Measurements from ENCODE around the gene EFS. TPM values are rescaled to one million over a fixed set of nuclear protein-coding genes. Genes with fewer than 3 reads are reported as not detected.

EFS gene
- total and polyA plus RNA-seq, 7 donors: 0.46 to 19.9 (median 10.0) TPM

- no peaks in the 10 kb centered on the region for H3K4me1 ChIP-seq
- H3K27ac ChIP-seq: no peak overlapping the region
- H3K9me3 ChIP-seq: no peaks in the 10 kb centered on the region
- TF ChIP-seq POLR2A (IDR thresholded peaks at IDR 0.05) (no peak), EP300 (IDR thresholded peaks at IDR 0.05) (no peak), POLR2AphosphoS5 (IDR thresholded peaks at IDR 0.05) (no peak), CTCF (IDR thresholded peaks at IDR 0.05) (no peak)
- no peaks in the 10 kb centered on the region for H3K36me3 ChIP-seq
- no peak for DNase-seq
- 82 to 86% methylated on average over 2 of the region's 2 CpGs for WGBS, 2 donors
- intact Hi-C loops (cut with DNase I): no loop called here
- no peak overlapping the region for H3K4me3 ChIP-seq
- H3K27me3 ChIP-seq: no peaks in the 10 kb centered on the region
These were observed 20.3 kb upstream of the EFS start for GRCh38 chr14:23385244-23385641.

GRCh38 chr14:23384364-23385080 is 19.6 kb upstream of the EFS start:
- no peak for TF ChIP-seq POLR2A (IDR thresholded peaks at IDR 0.05)
- Histone ChIP-seq H3K27ac (no peak overlapping the region), H3K4me3 (no peak overlapping the region), H3K4me1 (no peaks in the 10 kb centered on the region), H3K36me3 (no peaks in the 10 kb centered on the region), H3K27me3 (no peaks in the 10 kb centered on the region), H3K9me3 (no peaks in the 10 kb centered on the region)
- WGBS, 2 donors: 93% methylated on average over 29 of the region's 29 CpGs
- intact Hi-C loops (cut with DNase I): loop anchor here (5.0 kb wide), 1 partner anchor 117 kb away; no protein-coding TSS in a partner anchor
- no peak for DNase-seq

- WGBS, 2 donors: 63 to 83% methylated on average over 10 of the region's 10 CpGs
- intact Hi-C loops (cut with DNase I): loop anchor here (5.0 kb wide), 1 partner anchor 116 kb away; no protein-coding TSS in a partner anchor
- Histone ChIP-seq H3K27ac (no peak overlapping the region), H3K36me3 (no peaks in the 10 kb centered on the region), H3K4me1 (no peaks in the 10 kb centered on the region), H3K4me3 (no peak overlapping the region), H3K9me3 (no peaks in the 10 kb centered on the region), H3K27me3 (no peaks in the 10 kb centered on the region)
- TF ChIP-seq CTCF (IDR thresholded peaks at IDR 0.05) (no peak), POLR2AphosphoS5 (IDR thresholded peaks at IDR 0.05) (no peak), POLR2A (IDR thresholded peaks at IDR 0.05) (no peak), EP300 (IDR thresholded peaks at IDR 0.05) (no peak)
- no peak for DNase-seq
These were observed 17.9 kb upstream of the EFS start for GRCh38 chr14:23382731-23383440.

- 92 to 93% methylated on average over 6 of the region's 6 CpGs for WGBS, 2 donors
- intact Hi-C loops (cut with DNase I): loop anchor here (5.0 kb wide), 1 partner anchor 115 kb away; no protein-coding TSS in a partner anchor
- no peak overlapping the region for H3K4me3 ChIP-seq
- no peak for DNase-seq
- H3K27me3 ChIP-seq: no peaks in the 10 kb centered on the region
- H3K9me3 ChIP-seq: no peaks in the 10 kb centered on the region
- H3K36me3 ChIP-seq: no peaks in the 10 kb centered on the region
- no peak for TF ChIP-seq CTCF (IDR thresholded peaks at IDR 0.05)
- no peak for TF ChIP-seq POLR2A (IDR thresholded peaks at IDR 0.05)
- no peak for TF ChIP-seq POLR2AphosphoS5 (IDR thresholded peaks at IDR 0.05)
- no peak for TF ChIP-seq EP300 (IDR thresholded peaks at IDR 0.05)
- no peak overlapping the region for H3K27ac ChIP-seq
- no peaks in the 10 kb centered on the region for H3K4me1 ChIP-seq
These were observed 17.3 kb upstream of the EFS start for GRCh38 chr14:23382276-23382675.

GRCh38 chr14:23381871-23382270 is 16.9 kb upstream of the EFS start:
- TF ChIP-seq CTCF (IDR thresholded peaks at IDR 0.05) (no peak), POLR2AphosphoS5 (IDR thresholded peaks at IDR 0.05) (no peak), EP300 (IDR thresholded peaks at IDR 0.05) (no peak), POLR2A (IDR thresholded peaks at IDR 0.05) (no peak)
- DNase-seq: no peak
- H3K4me1 ChIP-seq: no peaks in the 10 kb centered on the region
- H3K4me3 ChIP-seq: no peak overlapping the region
- intact Hi-C loops (cut with DNase I): loop anchor here (5.0 kb wide), 1 partner anchor 115 kb away; no protein-coding TSS in a partner anchor
- no peak overlapping the region for H3K27ac ChIP-seq
- no peaks in the 10 kb centered on the region for H3K9me3 ChIP-seq
- H3K36me3 ChIP-seq: no peaks in the 10 kb centered on the region
- H3K27me3 ChIP-seq: no peaks in the 10 kb centered on the region
- 50 to 57% methylated on average over 3 of the region's 3 CpGs for WGBS, 2 donors

Data from sigmoid colon (tissue), 7 donors.